Stimulated activated CD8-positive, alpha-beta memory T cell treated with anti-CD3 and anti-CD28 coated beads, Interleukin-4, amount 100 ng/mL, for 48 hours (primary cell): ENCODE results near the gene CPPED1.

Experiments used
- DNase-seq: peaks from one replicate; pipeline ENCODE4 v3.0.0-alpha.2; 2020

The CPPED1 gene

DNA sequence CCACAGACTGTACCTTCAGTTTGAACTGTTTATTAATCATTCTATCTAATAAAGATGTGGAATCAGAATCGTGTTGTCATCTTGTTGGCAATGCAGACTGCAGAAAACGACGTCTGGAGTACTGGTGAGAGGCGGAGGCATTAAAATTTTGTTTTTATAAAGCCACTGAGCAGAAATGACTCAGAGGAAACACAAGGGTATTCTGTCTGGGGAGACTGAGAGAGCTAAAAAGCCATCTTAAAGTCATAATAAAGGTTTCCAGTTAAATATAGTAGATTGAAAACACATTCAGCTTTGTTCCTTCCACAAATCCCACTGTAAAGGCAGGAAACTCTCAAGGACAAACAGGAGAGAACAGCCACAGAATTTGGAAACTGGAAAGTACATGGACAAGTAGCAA is 74.2 kb downstream of the CPPED1 start:
- no peak for DNase-seq

DNA sequence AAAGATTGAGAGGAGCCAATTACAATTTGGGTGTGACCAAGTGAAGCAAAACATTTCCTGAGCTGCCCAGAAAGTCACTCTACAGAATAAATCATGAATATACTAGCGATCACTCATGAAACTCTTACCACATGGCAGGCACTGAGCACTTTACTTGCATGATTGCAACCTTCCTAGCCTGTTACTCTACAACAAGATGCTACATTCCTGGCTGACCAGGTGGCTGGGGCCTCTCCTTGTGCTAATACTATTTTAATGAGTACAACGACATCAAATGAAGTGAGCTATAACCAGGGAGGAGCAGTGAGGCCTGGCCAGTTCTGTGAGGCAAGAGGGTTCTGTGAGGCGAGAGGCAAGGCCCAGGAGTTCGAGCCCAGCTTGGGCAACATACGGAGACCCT is 75.2 kb downstream of the CPPED1 start:
- no peak for DNase-seq

DNA sequence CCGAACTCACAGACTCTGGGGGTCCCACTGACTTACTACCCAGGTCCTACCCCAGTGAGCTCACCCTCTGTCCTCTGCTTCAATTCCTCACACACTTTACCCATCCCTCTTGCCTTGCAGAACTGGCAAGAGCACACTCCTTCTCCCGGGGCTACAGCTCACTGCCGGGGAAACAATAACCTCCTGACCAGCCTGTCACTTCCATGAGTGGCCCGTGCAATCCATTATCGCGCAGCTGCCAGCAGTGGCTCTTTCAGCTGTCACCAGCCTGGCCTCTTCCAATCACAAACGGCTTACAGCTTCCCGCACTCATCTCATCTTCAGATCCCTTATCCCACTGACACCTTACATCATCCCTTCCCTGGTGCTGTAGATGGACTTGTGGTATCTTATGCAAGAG is 79.5 kb downstream of the CPPED1 start:
- no peak for DNase-seq

DNA sequence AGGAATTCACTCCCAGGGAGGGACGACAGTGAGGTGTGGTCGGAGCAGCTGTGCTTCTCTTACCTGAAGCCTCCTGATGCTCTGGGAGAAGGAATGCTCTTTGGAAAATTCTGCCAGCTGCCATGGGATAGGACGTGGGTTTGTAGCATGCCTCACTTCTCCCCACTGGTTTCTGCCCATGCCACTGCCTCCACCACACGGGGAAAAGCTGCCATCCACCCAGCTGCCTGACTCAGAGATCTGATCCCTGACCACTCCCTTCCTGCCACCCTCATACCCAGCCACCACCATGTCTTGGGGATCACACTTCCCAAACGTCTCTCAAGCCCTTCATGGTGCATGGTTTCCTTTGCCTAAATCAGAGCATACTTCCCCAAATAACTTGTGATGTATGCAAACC is 80.0 kb downstream of the CPPED1 start:
- DNase-seq = no peak

DNA sequence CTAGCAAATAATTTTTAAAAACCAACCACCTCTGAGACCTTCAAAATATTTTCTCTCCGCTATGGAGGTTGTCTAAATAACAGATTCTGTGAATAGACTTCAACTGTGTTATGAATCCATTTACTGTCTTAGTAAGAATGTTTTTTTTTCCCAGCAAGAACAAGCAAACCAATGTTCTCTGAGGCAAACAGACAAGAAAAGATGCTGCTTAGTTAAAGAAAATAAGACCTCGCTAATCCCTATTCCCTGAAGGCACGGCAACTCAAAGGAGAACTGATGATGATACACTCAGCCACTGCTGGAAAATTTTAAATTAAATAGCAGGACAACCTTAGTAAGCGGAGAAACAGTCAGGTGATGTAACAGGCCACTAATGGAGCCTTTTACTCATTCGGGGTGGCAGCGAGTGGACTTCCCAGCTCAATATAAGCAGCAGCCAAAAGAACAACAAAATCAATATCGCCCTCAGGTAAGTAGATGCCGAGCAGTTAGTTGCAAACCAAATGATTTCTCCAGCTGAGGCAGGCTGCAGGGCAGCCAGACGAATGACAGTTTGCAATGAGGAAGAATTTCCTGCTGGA is 81.8 kb downstream of the CPPED1 start:
- no peak for DNase-seq

DNA sequence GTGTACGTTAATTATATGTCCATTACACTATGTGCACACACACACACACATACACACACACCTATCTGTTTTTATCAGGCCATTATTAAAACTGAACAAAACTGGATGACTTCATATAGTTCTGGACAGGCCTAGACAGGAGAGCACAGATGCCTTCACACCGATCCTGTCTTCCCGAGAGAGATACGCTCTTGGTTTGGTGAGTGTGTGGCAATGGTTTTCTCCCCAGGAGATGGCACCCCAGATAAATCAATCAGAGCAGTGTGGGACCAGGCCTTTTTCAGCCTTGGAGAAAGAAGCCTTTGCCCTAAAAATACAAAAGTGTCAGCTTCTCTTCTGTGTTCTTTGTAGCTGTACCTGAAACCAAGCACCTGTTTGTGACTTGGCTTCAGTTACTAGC is 83.7 kb downstream of the CPPED1 start:
- DNase-seq = no peak

DNA sequence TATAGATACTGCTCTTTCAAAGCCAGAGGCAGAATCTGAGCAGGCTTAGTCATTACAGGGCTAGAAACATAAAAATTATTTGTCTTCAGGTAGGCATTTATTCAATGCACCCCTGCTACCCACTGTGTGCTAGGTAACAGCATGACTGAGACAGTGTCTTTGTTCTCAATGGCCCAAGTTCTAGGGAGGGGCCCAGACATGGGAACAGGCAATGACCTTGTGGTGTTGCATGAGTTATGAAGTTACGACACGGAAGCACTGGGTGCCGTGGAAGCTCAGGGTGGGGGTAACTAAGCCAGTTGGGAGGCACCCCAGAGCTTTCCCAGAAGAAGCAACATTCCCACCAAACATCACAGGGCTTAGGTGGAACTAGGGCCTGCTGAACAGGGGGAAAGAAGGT is 87.0 kb downstream of the CPPED1 start:
- DNase-seq = no peak

DNA sequence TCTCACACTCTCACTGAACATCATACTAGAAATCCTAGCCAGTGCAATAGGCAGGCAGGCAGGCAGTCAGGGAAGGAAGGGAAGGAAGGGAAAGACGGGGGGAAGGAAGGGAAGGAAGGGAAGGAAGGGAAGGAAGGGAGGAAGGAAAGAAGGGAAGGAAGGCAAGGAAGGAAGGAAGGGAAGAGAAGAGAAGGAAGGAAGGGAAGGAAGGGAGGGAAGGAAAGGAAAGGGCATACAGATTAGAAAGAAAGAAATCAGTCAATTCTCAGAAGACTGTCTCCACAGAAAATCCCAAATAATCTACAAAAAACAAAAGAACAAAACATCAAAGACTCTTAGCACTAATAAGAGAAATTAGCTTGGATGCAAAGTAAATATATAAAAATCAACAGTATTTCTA is 93.9 kb downstream of the CPPED1 start:
- DNase-seq = no peak

DNA sequence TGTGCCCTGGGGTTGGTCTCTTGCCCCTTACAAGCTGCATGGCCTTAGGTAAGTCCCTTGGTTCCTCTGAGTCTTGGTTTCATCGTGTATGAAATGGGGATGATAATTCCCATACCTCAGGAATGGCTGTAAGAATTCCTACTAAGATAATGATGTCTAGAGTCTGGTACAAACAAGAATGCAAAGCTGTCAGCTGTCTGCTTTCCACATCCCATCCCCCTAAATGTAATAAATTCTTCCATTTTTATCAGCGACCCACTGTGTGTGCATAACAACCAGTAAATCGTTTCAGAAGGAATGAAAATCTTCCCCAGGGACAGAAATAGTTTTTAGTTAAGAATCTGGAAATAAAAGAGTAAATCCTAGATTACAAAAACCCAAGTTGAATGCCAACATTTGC is 95.4 kb downstream of the CPPED1 start:
- no peak for DNase-seq

DNA sequence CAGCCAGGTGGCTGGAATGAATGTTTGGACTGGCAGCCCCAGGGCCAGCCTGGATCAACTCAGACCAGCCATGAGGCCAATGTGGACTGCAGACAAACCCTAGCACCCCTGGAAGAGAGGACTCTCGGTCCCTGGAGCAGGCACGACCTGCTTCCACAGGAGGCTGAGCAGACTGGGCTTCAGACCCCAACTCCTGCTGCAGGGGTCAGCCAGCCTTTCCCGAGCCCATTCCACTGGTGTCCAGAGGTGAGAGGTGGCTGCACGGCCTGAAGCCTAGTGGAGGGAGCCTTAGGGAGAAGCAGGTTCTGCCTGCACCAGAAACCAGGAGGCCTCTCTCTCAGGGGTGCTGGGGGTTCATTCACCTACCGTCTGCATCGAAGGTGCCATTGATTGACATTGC is 97.1 kb downstream of the CPPED1 start:
- DNase-seq = no peak

DNA sequence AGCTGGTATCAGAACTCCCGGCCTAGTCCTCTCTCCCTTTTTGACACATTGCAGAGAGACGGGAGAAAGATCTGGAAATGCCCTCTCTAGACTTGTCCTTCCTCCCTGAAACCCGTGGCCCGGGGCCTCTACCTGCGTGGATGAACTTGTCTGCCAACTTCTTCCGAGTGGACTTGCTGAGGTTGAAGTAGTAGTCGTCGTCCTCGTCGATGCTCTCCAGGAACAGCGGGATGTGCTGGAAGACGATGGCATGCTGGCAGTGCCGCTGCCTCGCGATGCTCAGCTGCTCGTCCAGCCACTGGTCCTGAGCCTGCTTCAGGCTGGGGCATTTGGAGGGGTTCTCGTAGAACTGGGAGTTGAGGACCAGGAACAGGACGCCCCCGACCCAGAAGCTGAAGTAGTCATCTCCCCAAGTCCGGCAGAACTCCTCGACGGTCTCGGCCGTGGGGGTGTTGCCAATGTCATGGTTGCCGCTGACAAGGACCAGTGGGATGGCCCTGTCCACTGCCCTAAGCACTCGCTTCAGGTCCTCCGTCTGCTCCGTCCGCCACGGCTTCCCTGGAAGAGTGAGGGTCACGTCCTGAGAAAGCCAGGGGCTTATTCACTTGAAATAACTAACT is 99.1 kb downstream of the CPPED1 start:
- DNase-seq = no peak

DNA sequence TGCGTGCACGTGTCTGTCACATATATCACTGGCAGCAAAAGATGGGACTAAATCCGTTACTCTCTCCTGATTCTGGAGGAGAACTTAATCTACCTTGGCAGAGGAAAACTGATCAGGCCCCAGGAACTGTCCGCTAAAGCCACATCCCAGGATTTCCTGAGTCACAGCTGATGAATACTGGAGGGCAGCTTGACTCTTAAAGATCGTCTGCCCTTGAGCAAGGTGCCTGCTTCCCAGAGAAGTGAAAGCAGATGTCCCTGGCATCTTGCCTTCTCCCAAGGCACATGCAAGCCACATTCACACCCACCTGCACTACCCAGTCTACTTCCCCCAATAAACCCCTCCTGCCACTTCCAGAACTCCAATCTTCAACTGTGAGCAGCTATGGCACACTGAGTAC is 99.8 kb downstream of the CPPED1 start:
- no peak for DNase-seq

DNA sequence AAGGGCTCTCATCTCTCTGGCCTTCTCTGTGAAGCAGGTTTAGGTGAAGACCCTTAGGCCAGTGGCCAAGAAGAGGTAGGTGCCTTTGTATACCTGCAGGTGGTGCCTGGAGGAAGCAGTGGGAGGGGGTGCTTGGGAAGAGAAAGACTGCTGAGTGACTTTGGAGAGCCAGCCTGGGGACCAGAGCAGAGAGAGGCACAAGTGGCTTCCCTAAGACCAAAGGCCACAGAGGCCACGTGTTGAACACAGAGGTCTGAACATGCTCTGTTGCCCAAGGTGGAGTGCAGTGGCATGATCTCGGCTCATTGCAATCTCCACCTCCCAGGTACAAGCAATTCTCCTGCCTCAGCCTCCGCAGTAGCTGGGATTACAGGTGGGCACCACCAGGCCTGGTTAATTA is 103.5 kb downstream of the CPPED1 start:
- DNase-seq = no peak

DNA sequence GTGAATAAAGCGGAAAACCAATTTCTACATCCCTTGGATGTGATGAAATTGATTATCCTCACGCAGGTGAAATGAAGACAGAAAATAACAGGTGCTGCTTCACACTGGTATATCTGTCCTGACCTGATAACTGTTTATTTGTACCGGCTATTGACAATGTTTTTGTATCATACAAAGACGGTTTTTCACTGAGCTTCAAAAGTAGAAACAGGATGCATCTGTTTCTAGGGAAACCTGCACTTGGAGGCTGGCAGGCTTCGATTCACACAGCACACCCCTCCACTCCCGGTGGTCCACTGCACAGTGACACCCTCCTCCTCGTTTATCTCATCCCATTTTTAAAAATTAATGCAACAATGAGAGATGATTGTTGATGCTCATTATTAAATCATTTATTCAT is 104.5 kb downstream of the CPPED1 start:
- no peak for DNase-seq

DNA sequence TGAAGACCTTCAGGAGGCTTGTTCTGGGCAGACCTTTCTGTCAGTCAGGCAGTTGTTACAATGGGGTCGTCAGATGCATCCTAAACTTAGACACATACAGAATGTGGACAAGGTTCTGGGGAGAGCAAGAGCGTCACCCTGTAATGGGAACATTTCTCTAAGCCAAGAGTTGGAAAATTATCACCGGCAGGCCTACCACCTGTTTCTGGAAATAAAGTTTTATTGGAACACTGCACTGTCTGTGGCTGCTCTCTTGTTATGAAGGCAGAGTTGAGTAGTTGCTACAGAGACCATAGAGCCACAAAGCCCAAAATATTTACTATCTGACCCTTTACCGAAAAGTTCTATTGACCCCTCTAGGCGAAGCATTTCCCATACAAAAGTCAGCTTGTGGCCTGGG is 106.2 kb downstream of the CPPED1 start:
- DNase-seq = no peak

DNA sequence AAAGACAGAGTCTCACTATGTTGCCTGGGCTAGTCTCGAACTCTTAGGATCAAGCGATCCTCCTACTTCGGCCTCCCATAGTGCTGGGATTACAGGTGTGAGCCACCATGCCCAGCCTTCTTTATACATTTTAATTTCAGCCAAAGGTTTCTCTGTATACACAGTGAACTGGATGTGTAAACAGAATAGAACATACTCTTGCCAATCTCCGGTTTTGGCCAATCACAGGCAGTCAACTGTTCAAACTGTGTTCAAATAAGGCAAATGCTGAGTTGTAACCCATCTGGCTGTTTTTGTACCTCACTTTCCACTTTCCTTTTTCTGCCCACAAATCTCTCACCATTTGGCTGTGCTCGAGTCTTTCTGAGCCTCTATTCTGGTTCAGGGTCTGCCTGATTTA is 108.2 kb downstream of the CPPED1 start:
- no peak for DNase-seq

DNA sequence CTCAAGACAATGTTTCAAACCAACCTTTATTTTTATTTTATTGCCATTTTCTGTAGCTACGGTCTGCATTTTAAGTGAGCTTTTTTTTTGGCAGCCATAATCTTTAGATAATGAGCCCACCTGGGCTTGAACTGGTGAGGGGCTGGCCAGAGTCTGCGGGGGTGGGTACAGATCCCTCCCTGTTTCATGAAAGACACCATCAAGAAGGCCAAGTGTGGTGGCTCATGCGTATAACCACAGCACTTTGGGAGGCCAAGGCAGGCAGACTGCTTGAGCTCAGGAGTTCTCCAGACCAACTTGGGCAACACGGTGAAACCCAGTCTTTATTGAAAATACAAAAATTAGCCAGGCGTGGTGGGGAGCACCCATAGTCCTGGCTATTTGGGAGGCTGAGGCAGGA is 113.7 kb downstream of the CPPED1 start:
- DNase-seq = no peak

DNA sequence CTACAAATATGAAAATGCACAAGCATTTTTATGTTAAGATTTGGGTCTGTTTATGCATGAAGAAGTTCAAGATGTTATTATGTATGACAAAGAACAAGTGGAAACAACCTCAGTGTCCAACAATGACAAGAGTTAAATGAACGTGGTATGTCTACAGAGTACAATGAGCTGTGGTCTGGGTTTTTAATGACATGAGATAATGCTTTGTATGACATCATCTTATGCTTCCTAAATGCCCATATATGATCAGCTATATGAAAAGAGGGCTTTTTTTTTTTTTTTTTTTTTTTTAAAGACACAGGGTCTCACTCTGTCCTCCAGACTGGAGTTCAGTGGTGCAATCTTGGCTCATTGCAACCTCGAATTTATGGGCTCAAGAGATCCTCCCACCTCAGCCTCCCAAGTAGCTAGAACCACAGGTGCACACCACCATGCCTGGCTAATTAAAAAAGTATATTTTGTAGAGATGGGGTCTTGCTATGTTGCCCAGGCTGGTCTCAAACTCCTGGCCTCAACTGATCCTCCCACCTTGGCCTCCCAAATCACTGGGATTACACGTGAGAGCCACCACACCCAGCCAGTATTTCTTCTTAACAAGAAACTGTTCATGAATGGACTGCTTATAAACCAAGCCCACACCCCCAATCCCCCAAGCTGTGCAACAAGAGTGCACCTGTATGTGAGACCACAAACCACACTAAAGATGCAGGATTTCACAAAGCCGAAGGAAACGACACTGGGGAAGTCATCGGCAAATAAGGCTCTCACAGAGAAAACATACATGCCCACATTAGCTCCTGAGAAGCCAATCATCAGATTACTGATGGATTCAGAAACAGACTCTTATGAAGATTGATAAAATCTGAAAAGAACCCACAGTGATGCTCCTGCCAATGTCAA is 114.5 kb downstream of the CPPED1 start:
- DNase-seq = no peak

DNA sequence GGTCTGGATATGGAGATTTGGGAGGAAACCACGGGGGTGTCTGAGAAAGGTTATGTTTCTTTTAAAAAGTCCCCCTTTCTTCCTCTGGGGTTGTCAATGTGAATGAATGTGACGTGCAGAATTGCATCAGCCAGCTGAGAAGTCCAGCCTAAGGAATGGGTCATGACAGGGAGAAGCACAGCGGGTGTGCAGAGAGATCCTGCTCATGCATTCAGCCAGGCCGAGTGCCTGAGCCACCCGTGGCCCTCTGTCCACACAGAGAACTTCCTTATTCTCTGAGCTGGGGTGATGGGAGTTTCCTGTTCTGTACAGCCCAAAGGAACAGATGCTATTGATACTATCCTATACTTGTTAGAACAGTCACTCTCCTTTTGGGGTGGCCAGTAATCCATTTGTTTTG is 117.9 kb downstream of the CPPED1 start:
- no peak for DNase-seq

DNA sequence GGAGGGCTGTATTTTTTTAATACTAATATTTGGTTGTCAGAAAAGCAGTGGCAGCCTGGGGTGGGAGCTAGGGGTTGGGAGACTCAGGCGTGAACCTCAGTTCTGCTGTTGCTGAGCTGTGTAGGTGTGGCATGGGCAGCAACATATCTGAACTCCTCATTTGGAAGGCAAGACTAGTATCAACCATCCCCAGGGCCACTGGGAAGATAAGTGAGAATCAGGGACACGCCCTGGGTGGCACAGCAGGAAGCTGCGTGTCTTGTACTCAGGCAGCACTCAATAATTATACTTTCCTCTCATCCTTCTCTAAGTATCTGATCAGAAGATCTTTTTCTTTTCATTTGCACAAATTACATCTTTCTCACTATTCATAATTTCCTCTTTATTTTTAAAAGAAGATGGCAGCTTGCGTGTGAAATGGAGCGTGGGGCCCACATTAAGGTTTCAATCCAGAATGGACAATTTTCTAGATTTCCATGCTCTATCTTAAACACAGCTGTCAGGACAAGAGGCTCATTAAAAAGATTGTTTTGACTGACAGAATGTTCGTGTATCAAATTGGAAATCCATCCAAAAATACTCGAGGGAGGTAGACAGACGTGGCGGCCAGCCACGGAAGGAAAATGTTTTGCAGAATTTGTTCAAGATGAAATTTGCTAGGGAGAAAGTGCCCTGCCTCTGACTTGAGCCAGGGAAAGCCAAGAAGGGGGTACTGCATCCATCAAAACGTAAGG is 121.1 kb downstream of the CPPED1 start:
- no peak for DNase-seq

DNA sequence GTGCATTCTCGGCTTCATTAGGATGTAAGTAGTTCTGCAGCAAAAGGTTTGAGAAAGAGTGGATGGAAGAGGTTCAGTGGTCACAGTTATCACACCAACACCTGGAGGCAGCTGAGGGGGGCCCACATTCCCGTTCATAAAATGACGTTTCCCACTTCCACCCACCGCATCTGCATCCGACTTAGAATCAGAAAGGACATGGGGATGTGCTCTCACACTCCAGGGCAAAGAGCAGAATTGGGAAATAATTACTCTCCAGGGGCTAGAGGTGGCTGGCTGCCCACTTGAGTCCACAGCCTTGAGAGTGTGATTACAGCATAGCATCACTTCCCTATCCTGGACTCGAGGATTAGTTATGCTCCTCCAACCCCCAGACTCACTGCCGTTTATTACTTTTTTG is 122.0 kb downstream of the CPPED1 start:
- no peak for DNase-seq

DNA sequence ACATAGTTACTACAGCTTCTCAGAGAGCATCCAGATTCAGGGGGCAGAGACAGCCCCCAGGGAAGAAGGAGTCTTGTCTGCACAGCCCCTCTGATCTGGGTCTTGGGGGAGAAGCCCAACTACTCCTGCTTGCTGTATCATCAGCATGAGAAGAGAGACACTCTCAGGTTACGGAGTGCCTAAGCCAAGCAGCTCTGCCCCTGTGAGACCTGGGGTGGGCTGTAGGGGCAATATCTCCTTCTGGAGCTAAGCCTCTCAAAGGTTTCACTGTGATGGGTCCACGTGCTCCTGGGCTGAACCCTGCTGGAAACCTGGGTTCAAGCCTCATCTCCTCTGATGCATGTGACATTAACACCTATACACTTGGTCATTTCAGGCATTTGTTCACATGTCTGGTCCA is 123.2 kb downstream of the CPPED1 start:
- no peak for DNase-seq

DNA sequence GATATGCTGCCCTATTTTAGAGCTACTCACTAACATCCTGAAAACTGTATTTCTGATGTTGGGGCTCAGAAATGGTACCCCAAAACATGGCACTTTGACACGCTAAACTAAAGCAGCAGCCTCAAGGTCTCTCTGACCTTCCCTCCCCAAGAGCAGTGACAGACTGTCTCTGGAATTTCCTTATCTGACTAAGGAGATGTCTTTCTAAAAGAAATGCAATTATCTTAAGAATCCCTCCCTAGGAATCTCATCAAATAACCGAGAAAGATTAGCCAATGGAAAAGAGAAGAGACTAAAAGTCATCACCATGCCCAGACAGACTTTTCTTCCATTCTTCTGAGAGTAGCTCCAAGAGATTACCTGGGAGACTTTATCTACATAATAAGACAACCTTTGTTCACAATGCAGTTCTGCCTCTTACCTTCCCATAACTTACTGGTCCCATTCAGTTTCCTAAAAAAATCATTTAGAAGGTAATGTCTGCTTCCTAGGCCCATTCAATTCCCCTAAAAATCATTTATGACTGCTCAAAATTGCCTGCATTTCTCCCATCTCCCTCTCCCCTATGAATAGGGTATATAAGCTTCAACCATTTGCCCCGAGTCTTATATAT is 123.9 kb downstream of the CPPED1 start:
- no peak for DNase-seq
